HG03378 (cell line): Measurements from ENCODE around the gene PNPLA6.

Source experiments
- ATAC-seq: cut with Tn5 transposase; IDR thresholded peaks from one replicate; pipeline ENCODE4 v1.9.1; 2021; ENCODE audit warnings: mild to moderate bottlenecking, moderate library complexity; ENCODE audit not compliant: unreplicated experiment

The PNPLA6 gene

GRCh38 chr19:7595466-7596133, 60.1 kb downstream of the PNPLA6 start, which contains the start of gene CAMSAP3:
TSS of gene CAMSAP3 (plus strand) at chr19:7595863. CDS start at chr19:7596003, 140 bp downstream.
- no peak for ATAC-seq

GRCh38 chr19:7596211-7596937, 60.9 kb downstream of the PNPLA6 start:
- ATAC-seq, result no peak

- no peak for ATAC-seq
Observed at GRCh38 chr19:7597689-7598088, 62.2 kb downstream of the PNPLA6 start.

DNA sequence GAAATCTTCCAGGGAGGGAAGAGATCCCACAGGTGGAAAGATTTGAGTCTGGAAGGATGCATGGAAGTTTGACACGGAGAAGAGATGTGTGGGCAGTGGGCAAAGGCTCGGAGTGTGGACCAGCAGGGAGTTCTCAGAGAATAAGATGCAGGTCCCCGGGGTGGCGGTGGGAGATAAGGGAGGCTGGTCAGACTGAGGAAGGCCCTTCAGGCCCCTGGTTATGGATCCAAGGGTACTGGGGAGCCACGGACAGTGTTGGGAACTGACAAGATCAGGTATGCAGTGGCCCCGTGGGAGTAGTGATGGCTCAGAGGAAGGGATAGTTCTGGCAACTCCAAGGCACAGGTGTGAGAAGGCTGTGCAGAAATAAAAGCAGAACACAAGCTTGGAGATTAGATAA, 62.7 kb downstream of the PNPLA6 start:
- ATAC-seq, result no peak

GRCh38 chr19:7600721-7601120, 65.2 kb downstream of the PNPLA6 start:
- ATAC-seq, result no peak

GRCh38 chr19:7602240-7602934, 66.9 kb downstream of the PNPLA6 start:
- ATAC-seq, result no peak

DNA sequence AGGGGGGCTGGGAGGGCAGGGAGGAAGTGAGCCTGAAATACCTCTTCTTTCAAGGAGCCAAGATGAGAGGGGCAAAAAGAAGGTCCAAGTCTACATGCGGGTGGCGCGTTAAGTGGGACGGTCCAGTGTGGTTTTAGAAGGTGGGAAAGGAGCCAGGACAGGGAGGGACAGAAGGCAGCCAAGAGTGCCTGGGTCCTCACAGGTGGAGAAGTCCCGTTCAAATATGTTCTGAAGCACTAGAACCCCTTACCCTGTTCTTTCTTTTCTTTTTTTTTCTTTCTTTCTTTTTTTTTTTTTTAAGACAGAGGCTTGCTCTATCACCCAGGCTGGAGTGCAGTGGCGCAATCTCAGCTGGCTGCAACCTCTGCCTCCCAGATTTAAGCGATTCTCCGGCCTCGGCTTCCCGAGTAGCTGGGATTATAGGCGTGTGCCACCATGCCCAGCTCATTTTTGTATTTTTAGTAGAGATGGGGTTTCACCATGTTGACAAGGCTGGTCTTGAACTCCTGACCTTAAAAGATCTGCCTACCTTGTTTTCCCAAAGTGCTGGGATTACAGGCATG, 67.5 kb downstream of the PNPLA6 start:
- no peak for ATAC-seq

- ATAC-seq, result no peak
Observed at GRCh38 chr19:7603919-7604318, 68.4 kb downstream of the PNPLA6 start.

DNA sequence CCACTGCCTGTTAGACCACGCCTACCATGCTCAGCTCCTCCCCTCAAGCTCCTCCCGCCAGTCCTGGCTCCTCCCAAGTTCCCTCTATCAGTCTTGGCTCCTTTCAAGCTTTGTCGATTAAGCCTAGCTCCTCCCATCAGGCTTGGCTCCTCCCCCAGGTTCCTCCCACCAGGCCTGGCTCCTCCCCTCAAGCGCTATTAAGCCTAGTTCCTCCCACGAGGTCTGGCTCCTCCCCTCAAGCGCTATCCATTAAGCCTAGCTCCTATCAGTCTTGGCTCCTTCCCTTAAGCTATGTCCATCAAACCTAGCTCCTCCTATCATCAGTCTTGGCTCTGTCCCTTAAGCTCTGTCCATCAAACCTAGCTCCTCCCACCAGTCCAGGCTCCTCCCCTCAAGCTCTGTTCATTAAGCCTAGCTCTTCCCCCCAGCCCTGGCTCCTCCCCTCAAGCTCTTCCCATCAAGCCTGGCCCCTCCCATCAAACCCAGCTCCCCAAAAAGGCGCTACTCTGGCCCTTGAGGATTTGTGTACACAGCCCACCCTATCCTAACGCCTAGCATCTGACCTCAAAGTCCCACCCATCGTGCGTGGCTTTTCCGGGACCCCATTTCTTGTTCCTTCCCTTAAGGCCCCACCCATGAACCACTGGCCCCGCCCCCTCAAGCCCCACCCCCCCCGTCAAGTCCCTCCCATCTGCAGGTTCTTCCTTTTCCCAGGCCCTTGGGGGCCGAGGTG, 70.1 kb downstream of the PNPLA6 start:
- no peak for ATAC-seq

GRCh38 chr19:7606289-7606688, 70.8 kb downstream of the PNPLA6 start:
- ATAC-seq, result no peak

GRCh38 chr19:7607212-7607873, 71.8 kb downstream of the PNPLA6 start:
- ATAC-seq, result no peak

DNA sequence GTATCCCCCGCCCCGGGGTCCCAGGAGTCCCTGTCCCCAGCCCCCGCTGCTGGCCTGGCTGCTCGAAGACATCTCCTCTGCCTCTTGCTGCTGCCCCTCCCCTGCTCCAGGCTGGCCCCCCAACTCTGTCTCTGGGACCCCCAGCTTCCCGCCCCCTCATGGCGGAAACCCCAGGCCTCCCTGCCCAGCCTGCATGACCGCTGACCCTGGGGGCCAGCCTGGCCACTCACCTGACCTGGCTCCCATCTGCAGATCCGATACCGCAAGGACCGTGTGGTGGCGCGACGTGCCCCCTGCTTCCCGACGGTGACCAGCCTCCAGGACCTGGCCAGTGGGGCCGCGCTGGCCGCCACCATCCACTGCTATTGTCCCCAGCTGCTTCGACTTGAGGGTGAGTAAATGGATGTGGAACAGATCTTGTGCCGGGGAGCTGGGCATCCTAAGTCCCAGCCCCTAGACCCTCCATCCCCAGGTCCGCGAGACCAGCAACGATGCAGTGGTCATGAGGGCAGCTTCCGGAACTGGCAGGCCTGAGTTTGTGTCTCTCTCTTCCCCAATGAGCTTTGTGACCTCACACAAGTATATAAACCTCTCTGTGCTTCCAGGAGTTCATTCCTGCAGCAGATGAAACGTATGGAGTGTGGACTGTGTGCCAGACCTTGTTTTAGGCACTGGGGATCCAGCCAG, 72.5 kb downstream of the PNPLA6 start:
- no peak for ATAC-seq

DNA sequence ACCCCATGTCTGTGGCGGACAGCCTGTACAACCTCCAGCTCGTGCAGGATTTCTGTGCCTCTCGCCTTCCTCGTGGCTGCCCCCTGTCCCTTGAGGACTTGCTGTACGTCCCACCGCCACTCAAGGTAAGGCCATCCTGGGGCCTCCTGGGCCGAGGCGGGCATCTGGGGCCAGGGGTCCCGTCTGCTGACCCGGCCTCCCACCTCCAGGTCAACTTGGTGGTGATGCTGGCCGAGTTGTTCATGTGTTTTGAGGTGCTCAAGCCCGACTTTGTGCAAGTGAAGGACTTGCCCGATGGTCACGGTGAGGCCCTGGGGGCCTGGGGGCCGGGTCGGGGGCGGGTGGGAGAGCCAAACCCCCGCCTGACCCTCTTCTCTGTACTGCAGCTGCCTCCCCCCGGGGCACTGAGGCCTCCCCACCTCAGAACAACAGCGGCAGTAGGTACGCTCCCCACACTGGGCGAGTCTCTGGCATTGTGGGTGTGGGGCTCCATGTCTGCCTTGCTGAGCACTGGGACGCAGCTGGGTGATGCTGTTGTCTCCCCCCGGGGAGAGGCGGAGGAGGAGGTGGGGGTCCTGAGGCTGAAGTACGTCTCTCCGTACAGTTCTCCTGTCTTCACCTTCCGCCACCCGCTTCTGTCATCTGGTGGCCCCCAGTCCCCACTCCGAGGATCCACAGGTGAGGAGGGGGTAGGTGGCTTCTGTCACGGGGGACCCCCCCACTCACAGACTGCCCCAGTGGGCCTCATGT, 75.1 kb downstream of the PNPLA6 start:
- ATAC-seq, result no peak
